Measurements from ENCODE around the gene CHD1L. TPM values are rescaled to one million over a fixed set of nuclear protein-coding genes. Genes with fewer than 3 reads are reported as not detected.

Gene CHD1L
- total and polyA plus RNA-seq, 2 of the 13 experiments (the other 11 are each of a cell fraction or from before 2014, with no cell fraction given): 74.3 to 111 TPM

DNA sequence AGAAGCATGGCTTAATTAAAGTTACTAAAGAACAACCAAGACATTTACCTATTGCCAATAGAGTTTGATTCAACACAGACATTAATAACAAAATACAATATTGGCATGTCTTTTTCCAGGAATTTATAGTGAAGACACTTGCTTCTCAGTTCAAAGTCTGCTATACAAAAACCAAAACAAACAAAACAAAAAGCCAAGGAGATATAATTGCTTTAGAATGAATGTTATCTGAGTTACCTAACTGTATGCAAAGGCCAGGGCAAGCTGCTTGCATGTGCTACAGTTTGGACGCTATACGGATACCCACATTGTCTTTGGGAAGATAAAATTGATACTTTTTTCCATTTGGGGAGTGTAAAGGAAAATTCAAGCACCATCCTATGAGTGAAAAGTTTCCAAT is 30.9 kb upstream of the CHD1L start (continued):
- TF ChIP-seq ZBTB49 (CRISPR knock-in tag; IDR thresholded peaks at IDR 0.05; ENCODE audit: borderline replicate concordance): no peak
- TF ChIP-seq, protein P1, sequence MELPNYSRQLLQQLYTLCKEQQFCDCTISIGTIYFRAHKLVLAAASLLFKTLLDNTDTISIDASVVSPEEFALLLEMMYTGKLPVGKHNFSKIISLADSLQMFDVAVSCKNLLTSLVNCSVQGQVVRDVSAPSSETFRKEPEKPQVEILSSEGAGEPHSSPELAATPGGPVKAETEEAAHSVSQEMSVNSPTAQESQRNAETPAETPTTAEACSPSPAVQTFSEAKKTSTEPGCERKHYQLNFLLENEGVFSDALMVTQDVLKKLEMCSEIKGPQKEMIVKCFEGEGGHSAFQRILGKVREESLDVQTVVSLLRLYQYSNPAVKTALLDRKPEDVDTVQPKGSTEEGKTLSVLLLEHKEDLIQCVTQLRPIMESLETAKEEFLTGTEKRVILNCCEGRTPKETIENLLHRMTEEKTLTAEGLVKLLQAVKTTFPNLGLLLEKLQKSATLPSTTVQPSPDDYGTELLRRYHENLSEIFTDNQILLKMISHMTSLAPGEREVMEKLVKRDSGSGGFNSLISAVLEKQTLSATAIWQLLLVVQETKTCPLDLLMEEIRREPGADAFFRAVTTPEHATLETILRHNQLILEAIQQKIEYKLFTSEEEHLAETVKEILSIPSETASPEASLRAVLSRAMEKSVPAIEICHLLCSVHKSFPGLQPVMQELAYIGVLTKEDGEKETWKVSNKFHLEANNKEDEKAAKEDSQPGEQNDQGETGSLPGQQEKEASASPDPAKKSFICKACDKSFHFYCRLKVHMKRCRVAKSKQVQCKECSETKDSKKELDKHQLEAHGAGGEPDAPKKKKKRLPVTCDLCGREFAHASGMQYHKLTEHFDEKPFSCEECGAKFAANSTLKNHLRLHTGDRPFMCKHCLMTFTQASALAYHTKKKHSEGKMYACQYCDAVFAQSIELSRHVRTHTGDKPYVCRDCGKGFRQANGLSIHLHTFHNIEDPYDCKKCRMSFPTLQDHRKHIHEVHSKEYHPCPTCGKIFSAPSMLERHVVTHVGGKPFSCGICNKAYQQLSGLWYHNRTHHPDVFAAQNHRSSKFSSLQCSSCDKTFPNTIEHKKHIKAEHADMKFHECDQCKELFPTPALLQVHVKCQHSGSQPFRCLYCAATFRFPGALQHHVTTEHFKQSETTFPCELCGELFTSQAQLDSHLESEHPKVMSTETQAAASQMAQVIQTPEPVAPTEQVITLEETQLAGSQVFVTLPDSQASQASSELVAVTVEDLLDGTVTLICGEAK (IDR thresholded peaks at IDR 0.05): no peak
- TF ChIP-seq, protein P1 (CRISPR knock-in tag; IDR thresholded peaks at IDR 0.05): no peak
- no peak for TF ChIP-seq ATF3 (CRISPR knock-in tag; IDR thresholded peaks at IDR 0.05)
- no peak for TF ChIP-seq ZNF136 (CRISPR knock-in tag; IDR thresholded peaks at IDR 0.05; ENCODE audit: low read depth)
- TF ChIP-seq, protein P2, sequence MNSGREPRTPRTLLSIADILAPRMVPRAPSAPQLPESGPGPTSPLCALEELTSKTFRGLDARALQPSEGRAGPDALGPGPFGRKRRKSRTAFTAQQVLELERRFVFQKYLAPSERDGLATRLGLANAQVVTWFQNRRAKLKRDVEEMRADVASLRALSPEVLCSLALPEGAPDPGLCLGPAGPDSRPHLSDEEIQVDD (CRISPR knock-in tag; IDR thresholded peaks at IDR 0.05; ENCODE audit: borderline replicate concordance): no peak
- TF ChIP-seq NR2F1 (CRISPR knock-in tag; IDR thresholded peaks at IDR 0.05): no peak
- TF ChIP-seq ARNT2 (CRISPR knock-in tag; IDR thresholded peaks at IDR 0.05; ENCODE audit: low read depth): 0 out of 2 replicates have a peak, but pooled peaks have one; percentile 24
- no peak for TF ChIP-seq KDM3A (CRISPR knock-in tag; IDR thresholded peaks at IDR 0.05; ENCODE audit: low read depth)
- no peak for TF ChIP-seq ZMAT3 (CRISPR knock-in tag; conservative IDR thresholded peaks at IDR 0.05)
- no peak for TF ChIP-seq ZNF746 (CRISPR knock-in tag; IDR thresholded peaks at IDR 0.05)
- TF ChIP-seq NR3C1 (CRISPR knock-in tag; IDR thresholded peaks at IDR 0.05): no peak
- TF ChIP-seq HMG20A (CRISPR knock-in tag; IDR thresholded peaks at IDR 0.05; ENCODE audit: borderline replicate concordance): 0 out of 2 replicates have a peak, but pooled peaks have one; percentile 39
- TF ChIP-seq SOX6 (IDR thresholded peaks at IDR 0.05): no peak
- peak; percentile 45; the same call in 1 of the 2 replicates for TF ChIP-seq SOX6 (CRISPR knock-in tag; IDR thresholded peaks at IDR 0.05)
- no peak for TF ChIP-seq BATF2 (CRISPR knock-in tag; IDR thresholded peaks at IDR 0.05)
- no peak for TF ChIP-seq SOX13 (IDR thresholded peaks at IDR 0.05)
- peak in 1 of 2 experiments; percentile 75; a peak in 2 of 4 replicates for TF ChIP-seq SOX13 (CRISPR knock-in tag; conservative IDR thresholded peaks at IDR 0.05 in 1 of 2, IDR thresholded peaks at IDR 0.05 in 1 of 2)
- TF ChIP-seq MATR3 (CRISPR knock-in tag; IDR thresholded peaks at IDR 0.05): no peak
